HG03565 (cell line): Measurements from ENCODE around the gene SLC25A19.
"Not testable (repeated sequence)": the region's sequence is repeated elsewhere in the genome, so short reads cannot be mapped to it uniquely, and the experiment has no call there.

Source experiments
- ATAC-seq: cut with Tn5 transposase; IDR thresholded peaks from one replicate; pipeline ENCODE4 v1.9.1; 2021; ENCODE audit warnings: mild to moderate bottlenecking, moderate library complexity; ENCODE audit not compliant: unreplicated experiment

Gene SLC25A19

DNA sequence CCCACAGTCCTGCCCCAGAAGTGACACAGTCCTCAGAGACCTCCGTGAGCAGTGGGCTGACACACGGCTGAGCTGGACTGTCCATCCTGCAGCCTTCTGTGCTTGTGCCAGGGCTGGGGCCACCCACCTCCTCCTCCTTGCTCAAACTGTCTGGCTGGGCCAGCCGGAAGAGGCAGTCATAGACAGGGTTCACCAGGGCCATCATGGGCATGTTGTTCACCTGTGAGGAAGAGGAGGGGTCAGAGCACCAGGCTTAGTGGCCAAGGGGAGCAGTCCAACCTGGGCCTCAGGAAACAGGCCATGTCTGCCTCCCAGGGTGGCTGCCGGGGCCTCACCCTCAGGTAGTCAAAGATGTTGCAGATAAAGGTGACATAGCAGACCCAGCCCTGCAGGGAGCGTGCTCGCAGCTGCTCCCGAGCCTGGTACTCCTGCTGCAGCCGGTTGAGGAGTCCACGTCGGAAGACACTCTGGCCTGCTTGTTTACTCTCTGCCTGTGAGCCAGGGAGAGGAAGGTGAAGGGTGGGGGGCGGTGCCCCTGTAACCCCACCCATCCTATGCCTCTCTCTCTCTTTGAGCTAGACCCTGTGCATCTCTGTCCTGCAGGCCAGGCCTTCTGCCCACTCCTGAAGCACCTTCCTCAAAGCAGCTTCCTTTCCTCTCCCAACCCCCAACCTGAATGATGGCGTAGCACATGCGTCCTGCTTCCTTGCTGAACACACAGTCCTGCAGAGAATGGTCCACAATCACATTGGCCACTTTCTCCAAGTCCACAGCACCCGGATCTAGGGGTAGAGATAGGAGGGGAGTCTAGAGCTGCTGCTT lies 21.6 kb downstream of the SLC25A19 start:
- ATAC-seq = no peak

DNA sequence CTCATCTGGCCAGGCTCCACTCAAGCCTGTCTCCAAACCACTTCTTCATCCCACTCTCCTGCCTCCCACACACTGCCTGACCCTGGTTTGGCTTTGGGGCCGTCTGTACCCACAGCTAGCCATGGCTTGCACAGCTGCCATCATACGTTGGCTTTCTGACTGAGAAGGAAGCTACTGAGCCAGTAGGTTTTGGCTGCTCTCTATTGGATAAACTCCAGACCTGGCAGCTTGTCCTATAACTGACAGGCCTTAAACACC lies 22.2 kb downstream of the SLC25A19 start:
- no peak for ATAC-seq

GRCh38 chr17:75266316-75267152 lies 22.7 kb downstream of the SLC25A19 start:
- ATAC-seq = no peak

DNA sequence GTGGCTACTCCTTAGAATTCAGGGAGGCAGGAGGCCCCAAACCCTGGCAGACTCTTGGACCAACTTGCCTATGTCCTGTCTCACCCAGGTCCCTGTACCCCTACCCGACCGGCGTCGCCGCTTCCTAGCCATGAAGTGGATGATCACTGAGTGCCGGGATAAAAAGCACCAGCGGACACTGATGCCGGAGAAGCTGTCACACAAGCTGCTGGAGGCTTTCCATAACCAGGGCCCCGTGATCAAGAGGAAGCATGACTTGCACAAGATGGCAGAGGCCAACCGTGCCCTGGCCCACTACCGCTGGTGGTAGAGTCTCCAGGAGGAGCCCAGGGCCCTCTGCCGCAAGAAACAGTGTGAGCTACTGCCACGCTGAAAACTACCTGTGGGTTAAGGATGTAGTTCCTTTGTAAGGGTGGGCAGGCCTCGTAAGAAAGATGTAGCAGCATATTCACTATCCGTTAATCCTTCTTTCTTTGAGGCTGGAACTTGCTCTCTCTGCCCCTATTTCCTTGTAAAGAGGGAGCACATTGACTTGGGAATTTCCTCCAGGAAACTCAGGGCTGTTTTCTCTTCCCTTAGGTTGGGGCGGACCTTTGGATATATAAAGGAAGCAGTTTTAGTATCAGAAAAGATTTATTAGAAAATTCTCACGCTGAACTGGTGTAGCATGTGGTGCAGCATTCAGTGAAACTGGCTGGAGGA lies 23.5 kb downstream of the SLC25A19 start:
- no peak for ATAC-seq

DNA sequence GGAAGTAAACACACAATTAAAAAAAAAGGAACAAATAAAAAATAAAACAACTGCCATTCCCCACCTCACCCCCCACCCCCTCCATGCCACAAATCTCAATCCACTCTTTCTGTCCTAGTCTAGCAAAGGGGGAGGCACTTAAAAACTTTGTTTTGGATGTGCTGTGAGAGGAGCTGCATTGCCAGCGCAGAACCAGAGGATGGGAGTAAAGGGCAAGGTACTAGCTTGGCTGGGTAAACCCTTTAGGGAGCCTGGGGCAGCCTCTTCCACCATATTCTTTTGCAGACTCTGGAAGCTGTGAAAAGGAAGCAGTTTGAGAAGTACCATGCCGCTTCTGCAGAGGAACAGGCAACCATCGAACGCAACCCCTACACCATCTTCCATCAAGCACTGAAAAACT lies 26.2 kb downstream of the SLC25A19 start:
- ATAC-seq = no peak

DNA sequence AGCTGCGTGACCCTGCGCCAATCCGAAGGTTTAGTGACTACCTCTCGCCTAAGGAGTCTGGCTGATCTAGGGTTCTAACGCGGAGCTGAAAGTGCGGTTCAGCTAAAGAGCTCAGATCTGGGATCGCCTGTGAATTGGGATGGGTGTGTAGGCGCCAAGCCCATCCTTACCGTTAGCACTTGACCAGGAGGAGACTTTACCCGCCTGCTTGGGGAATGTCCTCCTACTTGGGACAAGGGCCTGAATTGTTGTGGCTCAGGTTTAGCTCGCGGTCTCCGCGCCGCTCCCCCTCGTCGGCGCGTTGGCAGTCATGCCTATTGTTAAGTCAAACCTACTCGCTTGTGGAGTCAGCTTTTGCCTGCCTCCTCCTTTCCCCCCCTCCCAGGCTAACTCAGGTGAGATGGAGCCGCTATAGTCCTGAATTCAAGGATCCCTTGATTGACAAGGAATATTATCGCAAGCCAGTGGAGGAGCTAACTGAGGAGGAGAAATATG lies 27.1 kb downstream of the SLC25A19 start:
- no peak for ATAC-seq

DNA sequence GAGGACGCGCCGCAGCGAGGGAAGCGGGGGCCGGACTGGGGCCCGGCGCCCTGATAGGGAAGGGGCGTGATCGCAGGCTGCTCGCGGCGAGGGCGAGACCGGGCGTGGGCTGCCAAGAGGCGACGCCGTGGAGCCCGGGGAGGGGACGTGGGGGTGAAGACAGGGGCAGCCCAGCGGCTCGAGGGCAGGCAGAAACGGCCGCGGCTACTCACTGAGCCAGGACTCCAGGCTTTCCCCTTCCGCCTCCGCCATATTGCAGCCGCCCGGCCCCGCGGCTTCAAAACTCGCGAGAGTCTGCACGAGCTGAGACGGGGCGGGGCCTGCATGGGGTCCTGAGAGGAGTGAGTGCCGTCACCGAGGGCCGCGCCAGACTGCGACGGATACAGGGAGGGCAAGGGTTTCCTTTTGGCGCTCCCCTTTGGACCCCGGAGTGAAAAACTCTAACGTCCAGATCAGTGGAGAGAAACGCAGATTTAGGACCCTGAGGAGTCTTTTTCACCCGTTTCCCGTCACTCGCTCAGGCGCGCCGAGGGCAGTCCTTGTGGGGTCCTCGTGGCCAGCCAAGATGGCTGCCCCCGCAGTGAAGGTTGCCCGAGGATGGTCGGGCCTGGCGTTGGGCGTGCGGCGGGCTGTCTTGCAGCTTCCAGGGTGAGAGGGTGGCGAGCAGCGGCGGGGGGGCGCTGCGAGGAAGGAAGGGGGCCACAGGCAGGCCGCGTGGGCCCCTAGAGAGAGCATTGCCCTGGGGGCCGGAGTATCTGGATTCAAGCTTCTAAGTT lies 27.7 kb downstream of the SLC25A19 start, which contains the start of the genes GGA3 and MRPS7:
GGA3 (minus strand) TSS at position 271 of the 776 bp plus-strand sequence; CDS start at position 252, 19 bp downstream.
MRPS7 (plus strand) TSS at position 544 of the 776 bp plus-strand sequence; CDS start at position 566, 22 bp downstream.
- ATAC-seq = peak; percentile 73

- ATAC-seq = peak; percentile 12
Observed at GRCh38 chr17:75260641-75261335, 28.4 kb downstream of the SLC25A19 start.

DNA sequence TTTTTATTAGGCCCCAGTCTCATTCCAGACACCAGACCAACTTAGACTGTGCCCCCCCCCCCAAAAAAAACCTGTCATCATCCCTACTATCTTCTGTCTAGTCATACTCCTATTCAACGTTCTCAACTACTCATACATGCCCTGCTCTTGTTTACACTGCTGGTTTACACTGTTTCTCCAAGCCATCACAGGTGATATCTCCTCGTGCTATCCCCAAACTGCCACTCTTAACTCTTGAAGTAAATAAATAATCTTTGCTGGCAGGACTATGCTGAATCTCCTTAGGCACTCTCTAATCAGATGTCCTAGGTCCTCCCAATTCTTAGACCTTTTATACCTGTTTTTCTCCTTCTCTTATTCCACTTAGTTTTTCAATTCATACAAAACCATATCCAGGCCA lies 32.0 kb downstream of the SLC25A19 start:
- ATAC-seq = not testable (repeated sequence)

GRCh38 chr17:75255954-75256698 lies 33.1 kb downstream of the SLC25A19 start:
- not testable (repeated sequence) for ATAC-seq

- no peak for ATAC-seq
Observed at GRCh38 chr17:75252039-75252816, 37.0 kb downstream of the SLC25A19 start.

GRCh38 chr17:75250009-75250471 lies 39.2 kb downstream of the SLC25A19 start:
- peak; percentile 82 for ATAC-seq

GRCh38 chr17:75249564-75249963 lies 39.7 kb downstream of the SLC25A19 start:
- ATAC-seq = peak; percentile 18

GRCh38 chr17:75246404-75246803 lies 42.8 kb downstream of the SLC25A19 start:
- no peak for ATAC-seq

DNA sequence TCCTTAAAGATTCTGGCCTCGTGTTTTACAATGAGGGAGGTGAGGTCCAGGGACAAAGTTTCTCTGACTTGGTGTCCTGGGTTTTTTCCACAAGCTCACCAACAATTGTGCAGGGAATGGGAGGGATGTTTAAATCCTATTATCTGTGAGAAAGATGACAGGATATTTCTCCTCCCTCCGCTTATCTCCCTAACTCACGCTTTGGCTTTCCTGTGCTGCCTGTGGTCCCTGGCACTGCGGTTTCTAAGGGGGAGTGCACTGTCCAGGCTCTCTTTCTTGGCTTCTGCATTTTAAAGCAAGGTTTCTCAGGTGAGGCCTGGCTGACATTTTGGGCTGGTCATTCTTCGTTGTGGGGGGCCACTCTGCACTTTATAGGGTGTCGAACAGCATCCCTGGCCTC lies 44.2 kb downstream of the SLC25A19 start:
- ATAC-seq = no peak

GRCh38 chr17:75244133-75244866 lies 44.9 kb downstream of the SLC25A19 start:
- ATAC-seq = no peak

DNA sequence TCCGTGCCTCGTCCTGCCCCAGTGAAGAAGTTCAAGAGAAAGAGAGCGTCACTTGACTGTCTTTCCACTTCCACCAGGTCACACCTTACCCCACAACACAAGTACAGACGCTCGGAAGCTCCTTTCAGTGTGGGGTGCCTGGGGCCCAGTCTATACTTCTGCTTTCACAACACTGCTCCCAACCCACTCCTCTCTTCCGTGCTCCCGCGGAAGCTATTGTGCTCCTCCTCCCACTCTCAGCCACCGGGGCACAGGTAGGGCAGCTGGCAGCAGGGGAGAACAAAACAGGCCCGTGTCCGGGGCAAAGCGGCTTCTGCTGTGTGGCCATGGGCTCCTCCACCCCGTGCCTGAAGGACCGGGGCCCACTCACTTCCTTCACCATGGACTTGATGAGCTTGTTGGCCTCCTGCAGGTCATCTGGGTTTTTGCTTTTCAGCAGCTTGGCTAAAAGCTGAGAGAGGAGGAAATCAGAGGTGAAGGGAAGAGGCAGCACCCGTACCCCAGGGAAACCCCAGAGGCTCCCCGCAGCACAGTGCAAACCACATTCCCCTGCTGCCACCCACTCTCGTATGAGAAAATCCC lies 46.7 kb downstream of the SLC25A19 start:
- ATAC-seq = no peak
